Fibroblast of skin of right quadriceps (primary cell): ENCODE data around the gene FSD1.
"Not testable (repeated sequence)": the region's sequence is repeated elsewhere in the genome, so short reads cannot be mapped to it uniquely, and the experiment has no call there.

ENCODE experiments used
- DNase-seq: peaks from one replicate; pipeline ENCODE4 v3.0.0-alpha.2; 2013

The FSD1 gene

GRCh38 chr19:4346020-4346383 is 41.6 kb downstream of the FSD1 start:
- DNase-seq, result no peak

DNA sequence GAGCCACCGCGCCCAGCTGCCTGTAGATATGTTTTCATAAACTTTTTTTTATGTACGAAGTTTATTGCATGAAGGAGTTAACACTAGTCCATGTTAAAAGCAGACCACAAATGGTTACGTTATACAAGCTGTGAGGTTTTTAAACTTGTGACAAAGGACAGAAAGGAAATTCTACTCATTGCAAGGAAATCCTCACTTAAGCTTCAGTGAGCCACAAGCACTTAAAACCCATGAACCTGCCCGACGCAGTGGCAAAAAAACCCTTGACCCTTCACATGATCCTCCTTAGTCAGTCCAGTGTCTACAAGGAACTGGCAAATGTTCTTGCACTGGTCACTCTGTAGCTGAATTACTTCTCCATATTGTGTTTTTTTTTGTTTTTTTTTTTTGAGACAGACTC is 43.1 kb downstream of the FSD1 start:
- no peak for DNase-seq

GRCh38 chr19:4349225-4349624 is 44.8 kb downstream of the FSD1 start:
- DNase-seq, result not testable (repeated sequence)

GRCh38 chr19:4350111-4350510 is 45.7 kb downstream of the FSD1 start:
- no peak for DNase-seq

DNA sequence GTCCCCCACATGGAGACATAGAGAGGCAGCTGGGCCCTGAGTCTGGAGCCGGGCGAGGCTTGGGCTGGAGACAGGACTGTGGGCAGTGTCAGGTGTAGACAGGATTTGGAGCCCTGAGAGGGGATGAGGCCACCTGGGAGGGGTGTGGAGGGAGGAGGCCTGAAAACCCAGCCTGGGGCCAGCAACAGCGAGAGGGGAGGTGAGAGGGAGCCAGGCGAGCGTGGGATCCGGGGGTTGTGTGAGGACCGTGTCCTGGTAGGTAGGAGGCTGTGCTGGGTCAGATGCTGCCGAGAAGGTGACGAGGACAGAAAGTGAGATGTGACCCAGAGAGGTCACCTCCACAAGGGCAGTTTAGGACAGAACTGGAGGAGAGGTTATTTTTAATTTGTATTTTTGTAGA is 46.3 kb downstream of the FSD1 start:
- no peak for DNase-seq

DNA sequence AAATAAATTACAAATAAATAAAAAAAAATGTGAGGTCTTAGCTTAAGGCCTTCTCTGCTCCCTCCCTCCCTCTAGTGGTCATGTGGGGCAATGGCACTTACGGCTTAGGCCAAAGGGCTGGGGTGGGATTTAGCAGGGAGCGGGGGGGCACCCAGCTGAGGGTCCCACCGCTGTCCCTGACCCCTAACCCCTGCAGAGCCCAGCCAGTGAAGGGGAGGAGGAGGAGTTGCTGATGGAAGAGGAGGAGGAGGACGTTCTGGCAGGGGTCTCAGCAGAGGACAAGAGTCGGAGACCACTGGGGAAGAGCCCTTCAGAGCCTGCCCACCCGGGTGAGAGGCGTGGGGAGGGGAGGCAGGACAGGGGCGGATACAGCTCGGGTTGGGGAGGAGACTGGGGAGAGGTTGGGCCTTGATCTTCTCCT is 48.3 kb downstream of the FSD1 start:
- DNase-seq, result peak; percentile 52

GRCh38 chr19:4354282-4354681 is 49.9 kb downstream of the FSD1 start:
- no peak for DNase-seq

DNA sequence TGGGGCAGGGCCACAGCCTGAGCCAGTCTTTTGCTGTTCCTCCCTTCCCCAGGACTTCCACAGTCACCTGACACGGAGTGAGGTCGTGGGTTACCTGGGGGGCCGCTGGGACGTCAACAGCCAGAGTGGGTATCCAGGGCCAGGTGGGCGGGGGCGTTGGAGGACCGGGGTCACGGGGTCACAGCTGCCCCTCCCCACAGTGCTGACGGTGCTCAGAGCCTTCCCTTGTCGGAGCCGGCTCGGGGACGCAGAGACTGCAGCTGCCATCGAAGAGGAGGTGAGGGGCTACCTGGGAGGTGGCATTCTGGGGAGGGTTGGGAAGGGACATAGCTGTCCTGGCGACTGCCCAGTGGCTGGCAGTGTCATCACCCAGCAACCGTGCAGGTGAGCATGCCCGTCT is 50.5 kb downstream of the FSD1 start:
- DNase-seq, result no peak

DNA sequence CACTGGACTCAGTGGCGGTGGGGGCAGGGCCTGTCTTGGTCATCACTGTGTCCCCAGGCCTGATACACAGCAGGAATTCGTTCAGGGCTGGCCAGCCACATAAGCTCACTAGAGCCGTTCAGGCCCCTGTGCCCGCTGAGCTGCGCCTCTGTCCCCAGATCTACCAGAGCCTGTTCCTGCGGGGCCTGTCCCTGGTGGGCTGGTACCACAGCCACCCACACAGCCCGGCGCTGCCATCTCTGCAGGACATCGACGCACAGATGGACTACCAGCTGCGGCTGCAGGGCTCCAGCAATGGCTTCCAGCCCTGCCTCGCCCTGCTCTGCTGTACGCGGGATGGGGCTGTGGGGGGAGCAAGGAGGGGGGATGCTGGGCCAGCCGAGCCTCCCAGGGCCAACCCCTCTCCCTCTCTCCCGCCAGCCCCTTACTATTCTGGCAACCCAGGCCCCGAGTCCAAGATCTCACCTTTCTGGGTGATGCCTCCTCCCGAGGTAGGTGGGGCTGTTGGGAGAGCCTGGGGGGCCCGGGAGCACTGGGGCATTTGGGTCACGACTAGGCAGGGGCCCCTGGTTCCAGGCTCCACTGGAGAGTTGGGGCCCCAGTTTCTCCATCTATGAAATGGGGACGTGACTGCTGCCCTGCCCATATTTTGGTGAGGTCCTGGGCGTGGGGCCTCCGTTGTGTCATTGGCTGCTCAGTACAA is 52.8 kb downstream of the FSD1 start:
- DNase-seq, result no peak

GRCh38 chr19:4357921-4358326 is 53.5 kb downstream of the FSD1 start:
- DNase-seq, result no peak

DNA sequence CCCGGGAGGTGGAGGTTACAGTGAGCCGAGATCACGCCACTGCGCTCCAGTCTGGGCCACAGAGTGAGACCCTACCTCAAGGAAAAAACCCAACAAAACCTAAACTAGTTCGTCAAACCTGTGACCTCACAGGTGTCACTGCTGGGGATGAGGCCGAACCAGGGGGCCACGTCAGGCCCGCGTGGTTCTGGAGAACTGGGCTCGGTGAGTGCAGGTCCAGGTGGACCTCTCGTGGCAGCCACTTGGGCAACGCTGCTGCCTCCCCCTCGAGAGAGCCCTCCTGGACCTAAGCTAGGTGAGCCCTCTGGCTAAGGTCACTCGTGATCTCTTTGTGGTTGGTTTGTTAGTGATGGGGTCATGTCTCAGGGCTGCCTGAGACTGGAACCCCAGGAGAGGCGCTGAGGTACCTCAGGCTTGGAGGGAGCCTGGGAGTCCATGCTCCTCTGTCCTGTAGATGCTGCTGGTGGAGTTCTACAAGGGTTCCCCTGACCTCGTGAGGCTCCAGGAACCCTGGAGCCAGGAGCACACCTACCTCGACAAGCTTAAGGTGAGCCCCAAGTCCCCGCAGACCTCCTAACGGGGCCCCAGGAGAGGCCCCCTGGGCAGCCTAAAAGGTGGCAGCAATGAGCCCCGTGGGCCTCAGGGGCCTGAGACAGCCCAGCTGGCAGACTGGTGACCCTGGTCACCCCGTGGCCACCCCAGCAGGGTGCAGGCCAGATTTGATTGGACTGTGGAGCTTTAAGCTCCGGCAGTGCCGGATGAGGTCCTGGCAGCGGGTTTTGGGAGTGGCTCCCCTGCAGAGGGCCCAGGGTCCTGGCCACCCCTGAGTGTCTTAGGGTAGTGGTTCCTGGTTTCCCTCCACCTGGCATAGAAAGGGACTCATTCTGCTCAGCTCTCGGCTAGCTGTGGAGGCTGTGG is 54.6 kb downstream of the FSD1 start:
- DNase-seq, result no peak

GRCh38 chr19:4359627-4360000 is 55.2 kb downstream of the FSD1 start:
- DNase-seq, result no peak

- no peak for DNase-seq
These were observed 55.7 kb downstream of the FSD1 start for GRCh38 chr19:4360081-4360569.

- DNase-seq, result no peak
These were observed 56.3 kb downstream of the FSD1 start for GRCh38 chr19:4360641-4361151.

GRCh38 chr19:4361152-4362046 is 57.0 kb downstream of the FSD1 start:
- no peak for DNase-seq

- DNase-seq, result no peak
These were observed 57.9 kb downstream of the FSD1 start for GRCh38 chr19:4362101-4362828.

DNA sequence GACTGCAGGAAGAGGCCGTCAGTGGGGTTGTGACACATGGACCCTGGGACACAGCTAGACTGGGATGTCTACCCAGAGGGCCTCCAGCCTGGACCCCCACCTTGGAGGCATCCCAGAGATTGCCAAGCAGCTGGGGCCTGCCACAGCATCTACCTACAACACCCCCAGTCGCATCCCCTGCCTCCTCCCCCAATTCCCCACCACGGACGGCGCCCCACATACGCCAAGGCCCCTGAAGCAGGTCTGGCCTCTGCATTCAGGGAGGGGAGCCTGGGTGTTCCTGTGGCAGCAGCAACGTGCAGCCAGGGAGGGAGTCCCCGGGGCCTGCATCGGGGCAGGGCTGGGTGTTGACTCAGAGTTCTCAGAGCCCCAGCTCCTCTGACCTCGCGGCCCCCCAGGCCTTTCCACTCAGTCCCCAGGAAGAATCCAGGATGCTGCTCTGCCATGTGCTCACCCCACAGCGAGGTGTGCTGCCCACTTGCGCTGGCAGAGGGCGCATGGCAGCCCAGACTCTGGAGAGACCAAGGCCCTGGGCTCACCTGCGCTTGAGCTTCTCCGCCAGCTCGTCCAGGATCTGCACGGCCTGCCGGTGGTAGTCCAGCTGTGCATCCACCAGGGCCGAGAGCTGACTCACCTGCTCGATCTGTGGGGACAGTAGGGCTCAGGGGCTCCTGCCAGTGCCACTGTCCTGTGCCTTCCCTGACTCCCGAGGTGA is 58.6 kb downstream of the FSD1 start:
- DNase-seq, result no peak

GRCh38 chr19:4363571-4364304 is 59.3 kb downstream of the FSD1 start:
- DNase-seq, result no peak

DNA sequence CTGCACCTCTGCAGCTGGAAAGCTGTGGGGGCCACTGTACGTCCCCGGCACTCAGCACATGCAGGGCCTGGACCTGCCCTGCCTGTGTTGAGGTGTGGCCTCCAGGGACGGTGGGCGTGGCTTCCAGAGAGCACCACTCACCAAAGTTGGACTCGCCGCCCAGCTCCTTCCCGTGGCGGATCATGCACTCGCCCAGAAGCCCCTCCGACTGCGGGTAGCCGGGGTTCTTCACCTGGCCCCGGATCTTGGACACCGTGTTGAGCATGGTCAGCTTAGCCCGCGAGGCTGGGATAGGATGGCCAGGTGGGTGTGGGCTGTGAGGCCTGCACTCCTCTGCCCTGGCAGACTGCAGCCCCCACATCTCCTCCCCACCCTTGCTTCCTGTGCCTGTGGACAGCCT is 60.9 kb downstream of the FSD1 start:
- DNase-seq, result no peak

DNA sequence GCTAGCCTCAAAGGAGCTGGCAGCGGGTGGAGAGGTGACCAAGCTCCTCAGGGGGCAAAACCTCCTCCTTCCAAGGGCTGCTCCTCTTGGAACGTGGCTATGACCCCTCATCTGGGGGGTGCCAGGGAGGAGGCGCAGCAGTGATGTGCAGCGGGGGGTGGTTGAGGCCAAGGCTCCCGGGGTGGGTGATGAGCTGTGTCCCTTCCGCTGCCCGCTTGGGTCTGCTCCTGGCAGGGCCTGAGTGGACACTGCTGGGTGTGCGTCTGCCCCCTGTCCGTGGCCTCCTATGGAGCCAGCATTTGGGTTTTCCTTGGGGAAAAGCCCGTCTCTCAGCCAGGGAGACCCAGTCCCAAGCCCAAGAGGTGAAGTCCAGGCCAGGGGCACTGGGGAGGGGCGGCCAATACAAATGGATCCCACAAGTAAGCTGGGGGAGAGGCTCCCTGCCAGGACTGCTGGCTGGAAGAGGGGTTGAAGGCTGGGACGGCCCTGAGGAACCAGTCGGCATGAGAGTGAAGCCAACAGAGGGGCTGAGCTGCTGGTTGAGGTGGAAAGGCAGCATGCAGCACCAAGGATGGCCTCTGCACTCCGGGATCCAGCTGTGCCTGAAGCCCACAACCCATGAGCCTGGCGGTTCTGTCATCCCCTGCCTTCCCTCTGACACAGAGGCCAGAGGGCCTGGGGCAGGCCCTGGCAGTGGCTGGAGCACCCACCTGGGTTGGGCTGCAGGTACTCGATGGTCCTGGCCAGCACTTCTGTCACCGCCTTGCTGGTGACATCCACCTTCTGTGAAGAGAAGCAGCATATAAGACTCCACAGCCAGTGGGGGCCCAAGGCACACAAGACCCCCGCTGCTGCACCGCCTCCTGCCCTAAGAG is 61.6 kb downstream of the FSD1 start:
- no peak for DNase-seq
